HepG2 (cell line): ENCODE data around the gene SMARCB1. TPM values are rescaled to one million over a fixed set of nuclear protein-coding genes. Genes with fewer than 3 reads are reported as not detected.

Experiments used
- IRF9 ChIP-seq: sonication (generic); formaldehyde crosslinking; IDR thresholded peaks from 2 replicates; pipeline ENCODE4 v1.8.0; 2022; ENCODE audit warnings: missing genetic modification reagents, mild to moderate bottlenecking, borderline replicate concordance
- KDM5A ChIP-seq: fragments of 200-600 bp; sonication (generic); IDR thresholded peaks from 2 replicates; pipeline ENCODE4 v1.7.0; 2018; ENCODE audit warnings: antibody characterized with exemption, mild to moderate bottlenecking, low read length, borderline replicate concordance
- MBD4 ChIP-seq: IDR thresholded peaks from 2 replicates; pipeline ENCODE4 v1.6.1; 2012; ENCODE audit warnings: low read length, inconsistent platforms, borderline replicate concordance
- MEIS1 ChIP-seq: sonication (generic); formaldehyde crosslinking; IDR thresholded peaks from 2 replicates; pipeline ENCODE4 v1.9.0; 2021; ENCODE audit warnings: mild to moderate bottlenecking, missing genetic modification reagents, moderate library complexity, borderline replicate concordance
- NAIF1 ChIP-seq: sonication (generic); formaldehyde crosslinking; IDR thresholded peaks from 2 replicates; pipeline ENCODE4 v1.5.0; 2020; ENCODE audit warnings: mild to moderate bottlenecking, missing genetic modification reagents, borderline replicate concordance
- NFIC ChIP-seq: IDR thresholded peaks from 2 replicates; pipeline ENCODE4 v1.6.1; 2012; ENCODE audit warnings: mild to moderate bottlenecking, low read length, inconsistent platforms
- PAF1 ChIP-seq: IDR thresholded peaks from 2 replicates; pipeline ENCODE4 v1.6.1; 2016; ENCODE audit warnings: missing genetic modification reagents, missing compliant biosample characterization
- PAWR ChIP-seq: sonication (generic); formaldehyde crosslinking; IDR thresholded peaks from 2 replicates; pipeline ENCODE4 v1.4.0; 2020; ENCODE audit warnings: missing genetic modification reagents, mild to moderate bottlenecking, borderline replicate concordance
- RFXANK ChIP-seq: IDR thresholded peaks from 2 replicates; pipeline ENCODE4 v1.6.1; 2016
- SATB2 ChIP-seq: sonication (generic); formaldehyde crosslinking; IDR thresholded peaks from 2 replicates; pipeline ENCODE4 v1.5.0; 2020; ENCODE audit warnings: missing genetic modification reagents
- SYNCRIP ChIP-seq: fragments of 200-400 bp; formaldehyde crosslinking; IDR thresholded peaks from 2 replicates; pipeline ENCODE4 v1.6.1; 2018; ENCODE audit warnings: mild to moderate bottlenecking, low read depth, low read length; ENCODE audit not compliant: insufficient read depth
- THRA ChIP-seq: sonication (generic); formaldehyde crosslinking; IDR thresholded peaks from 2 replicates; pipeline ENCODE4 v1.4.0; 2020; ENCODE audit warnings: missing genetic modification reagents, borderline replicate concordance
- ZBTB33 ChIP-seq: sonication (generic); formaldehyde crosslinking; IDR thresholded peaks from 2 replicates; pipeline ENCODE4 v1.4.0; 2020; ENCODE audit warnings: missing genetic modification reagents
- ZBTB8A ChIP-seq: sonication (generic); formaldehyde crosslinking; IDR thresholded peaks from 2 replicates; pipeline ENCODE4 v1.4.0; 2020; ENCODE audit warnings: mild to moderate bottlenecking, low read depth, missing genetic modification reagents, borderline replicate concordance
- ZC3H4 ChIP-seq: sonication (generic); formaldehyde crosslinking; IDR thresholded peaks from 2 replicates; pipeline ENCODE4 v1.4.0; 2020; ENCODE audit warnings: missing genetic modification reagents, borderline replicate concordance
- ZFP1 ChIP-seq: IDR thresholded peaks from 2 replicates; pipeline ENCODE4 v1.6.1; 2016
- ZKSCAN5 ChIP-seq: sonication (generic); formaldehyde crosslinking; IDR thresholded peaks from 2 replicates; pipeline ENCODE4 v1.5.1; 2020; ENCODE audit warnings: mild to moderate bottlenecking, missing genetic modification reagents
- ZNF274 ChIP-seq: sonication (generic); formaldehyde crosslinking; IDR thresholded peaks from 2 replicates; pipeline ENCODE4 v1.5.1; 2020; ENCODE audit warnings: mild to moderate bottlenecking, missing genetic modification reagents
- ZNF34 ChIP-seq: sonication (generic); formaldehyde crosslinking; IDR thresholded peaks from 2 replicates; pipeline ENCODE4 v1.4.0; 2020; ENCODE audit warnings: mild to moderate bottlenecking, missing genetic modification reagents, borderline replicate concordance
- ZNF556 ChIP-seq: sonication (generic); formaldehyde crosslinking; IDR thresholded peaks from 2 replicates; pipeline ENCODE4 v1.4.0; 2020; ENCODE audit warnings: mild to moderate bottlenecking, missing genetic modification reagents, borderline replicate concordance
- ZNF670 ChIP-seq: sonication (generic); formaldehyde crosslinking; IDR thresholded peaks from 2 replicates; pipeline ENCODE4 v1.8.0; 2022; ENCODE audit warnings: mild to moderate bottlenecking, missing genetic modification reagents, borderline replicate concordance
- ZNF703 ChIP-seq: sonication (generic); formaldehyde crosslinking; IDR thresholded peaks from 2 replicates; pipeline ENCODE4 v1.5.1; 2020; ENCODE audit warnings: missing genetic modification reagents, mild to moderate bottlenecking, moderate library complexity, borderline replicate concordance
- ZSCAN5A ChIP-seq: sonication (generic); formaldehyde crosslinking; IDR thresholded peaks from 2 replicates; pipeline ENCODE4 v1.8.0; 2022; ENCODE audit warnings: mild to moderate bottlenecking, missing genetic modification reagents, borderline replicate concordance
- polyA plus RNA-seq, 8 experiments: library from polyadenylated mRNA; depleted of rRNA in 3 of 8; stranded (reverse) in 7 of 8; unstranded in 1 of 8; fragments of >200 nt; fragmentation: Illumina TruSeq in 4 of 8; extraction: Trizol in 4 of 8; gene quantifications; 2 replicates each; pipeline versions ENCODE4 v1.2.1 to v1.2.3, GENCODE V29; 2011 to 2016; ENCODE audit warnings: low read depth in 4 of 8, missing spikeins in 1 of 8, mixed read lengths in 1 of 8; ENCODE audit not compliant: insufficient read depth in 1 of 8
- total RNA-seq, 5 experiments: library from RNA; depleted of rRNA; stranded (reverse); fragments of >200 nt; fragmentation: Illumina TruSeq; extraction: Trizol; gene quantifications; 2 replicates each; pipeline ENCODE4 v1.2.3, GENCODE V29; 2016; ENCODE audit warnings: low read depth in 1 of 5

Gene SMARCB1
- total and polyA plus RNA-seq, 2 of the 13 experiments (the other 11 are each of a cell fraction or from before 2014, with no cell fraction given) = 74.0 to 166 TPM

- no peak for TF ChIP-seq ZFP1 (CRISPR knock-in tag)
- TF ChIP-seq SATB2 (CRISPR knock-in tag) = no peak; the same call in 1 of the 2 replicates
- TF ChIP-seq MEIS1 (CRISPR knock-in tag) = no peak
- TF ChIP-seq SYNCRIP = no peak
- no peak for TF ChIP-seq ZNF274
- TF ChIP-seq ZNF556 (CRISPR knock-in tag) = peak; percentile 55; the same call in 1 of the 2 replicates
- 0 out of 2 replicates have a peak, but pooled peaks have one; percentile 50 for TF ChIP-seq ZNF670
- TF ChIP-seq IRF9 (CRISPR knock-in tag) = no peak
- TF ChIP-seq ZSCAN5A (CRISPR knock-in tag) = no peak
- no peak for TF ChIP-seq ZKSCAN5 (CRISPR knock-in tag)
- TF ChIP-seq RFXANK = no peak
- no peak for TF ChIP-seq MBD4
- TF ChIP-seq ZNF703 (CRISPR knock-in tag) = no peak
- TF ChIP-seq ZBTB33 (CRISPR knock-in tag) = no peak
- no peak for TF ChIP-seq PAWR (CRISPR knock-in tag)
- TF ChIP-seq ZC3H4 (CRISPR knock-in tag) = no peak
- TF ChIP-seq KDM5A = peak; percentile 27; the same call in 1 of the 2 replicates
- TF ChIP-seq ZBTB8A (CRISPR knock-in tag) = no peak
- TF ChIP-seq THRA = 0 out of 2 replicates have a peak, but pooled peaks have one; percentile 9
- TF ChIP-seq NAIF1 (CRISPR knock-in tag) = no peak
- no peak for TF ChIP-seq NFIC
- TF ChIP-seq PAF1 = no peak
- no peak for TF ChIP-seq ZNF34 (CRISPR knock-in tag)
Observed at GRCh38 chr22:23750714-23751440, 35.9 kb upstream of the SMARCB1 start, which contains the start of gene ZNF70 (continued).
